ENCODE measurements around the gene E2F1. TPM values are rescaled to one million over a fixed set of nuclear protein-coding genes. Genes with fewer than 3 reads are reported as not detected.

E2F1 gene
- total and polyA plus RNA-seq, 4 donors: 0.10 to 11.0 (median 0.88) TPM

DNA sequence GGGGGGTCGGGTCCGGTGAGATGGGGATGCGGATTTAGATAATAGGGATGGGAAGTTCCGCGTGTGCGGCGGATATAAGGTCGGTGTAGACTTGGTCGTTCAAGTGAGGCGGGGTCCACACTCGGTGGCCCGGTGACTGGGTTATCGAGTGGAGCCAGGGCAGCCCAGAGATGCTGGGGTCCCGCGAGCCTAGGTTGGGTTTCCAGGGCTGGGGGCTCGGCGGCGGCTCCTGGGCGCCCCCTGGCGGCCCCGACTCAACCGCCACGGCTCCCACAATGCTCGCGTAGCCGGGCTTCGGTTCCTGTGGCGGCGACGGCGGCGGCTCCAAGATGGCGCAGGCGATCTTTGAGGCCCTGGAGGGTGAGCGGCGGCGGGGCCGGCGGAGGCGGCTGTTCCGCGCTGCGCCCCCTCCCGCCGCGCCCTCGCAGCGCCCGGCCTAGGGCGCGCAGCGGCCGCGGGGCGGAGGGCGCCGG lies 45.5 kb upstream of the E2F1 start, which contains the start of gene ZNF341 (continued):
- TF ChIP-seq, protein P1, sequence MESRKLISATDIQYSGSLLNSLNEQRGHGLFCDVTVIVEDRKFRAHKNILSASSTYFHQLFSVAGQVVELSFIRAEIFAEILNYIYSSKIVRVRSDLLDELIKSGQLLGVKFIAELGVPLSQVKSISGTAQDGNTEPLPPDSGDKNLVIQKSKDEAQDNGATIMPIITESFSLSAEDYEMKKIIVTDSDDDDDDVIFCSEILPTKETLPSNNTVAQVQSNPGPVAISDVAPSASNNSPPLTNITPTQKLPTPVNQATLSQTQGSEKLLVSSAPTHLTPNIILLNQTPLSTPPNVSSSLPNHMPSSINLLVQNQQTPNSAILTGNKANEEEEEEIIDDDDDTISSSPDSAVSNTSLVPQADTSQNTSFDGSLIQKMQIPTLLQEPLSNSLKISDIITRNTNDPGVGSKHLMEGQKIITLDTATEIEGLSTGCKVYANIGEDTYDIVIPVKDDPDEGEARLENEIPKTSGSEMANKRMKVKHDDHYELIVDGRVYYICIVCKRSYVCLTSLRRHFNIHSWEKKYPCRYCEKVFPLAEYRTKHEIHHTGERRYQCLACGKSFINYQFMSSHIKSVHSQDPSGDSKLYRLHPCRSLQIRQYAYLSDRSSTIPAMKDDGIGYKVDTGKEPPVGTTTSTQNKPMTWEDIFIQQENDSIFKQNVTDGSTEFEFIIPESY (IDR thresholded peaks at IDR 0.05): no peak
- TF ChIP-seq HNF4A (conservative IDR thresholded peaks at IDR 0.05): no peak

DNA sequence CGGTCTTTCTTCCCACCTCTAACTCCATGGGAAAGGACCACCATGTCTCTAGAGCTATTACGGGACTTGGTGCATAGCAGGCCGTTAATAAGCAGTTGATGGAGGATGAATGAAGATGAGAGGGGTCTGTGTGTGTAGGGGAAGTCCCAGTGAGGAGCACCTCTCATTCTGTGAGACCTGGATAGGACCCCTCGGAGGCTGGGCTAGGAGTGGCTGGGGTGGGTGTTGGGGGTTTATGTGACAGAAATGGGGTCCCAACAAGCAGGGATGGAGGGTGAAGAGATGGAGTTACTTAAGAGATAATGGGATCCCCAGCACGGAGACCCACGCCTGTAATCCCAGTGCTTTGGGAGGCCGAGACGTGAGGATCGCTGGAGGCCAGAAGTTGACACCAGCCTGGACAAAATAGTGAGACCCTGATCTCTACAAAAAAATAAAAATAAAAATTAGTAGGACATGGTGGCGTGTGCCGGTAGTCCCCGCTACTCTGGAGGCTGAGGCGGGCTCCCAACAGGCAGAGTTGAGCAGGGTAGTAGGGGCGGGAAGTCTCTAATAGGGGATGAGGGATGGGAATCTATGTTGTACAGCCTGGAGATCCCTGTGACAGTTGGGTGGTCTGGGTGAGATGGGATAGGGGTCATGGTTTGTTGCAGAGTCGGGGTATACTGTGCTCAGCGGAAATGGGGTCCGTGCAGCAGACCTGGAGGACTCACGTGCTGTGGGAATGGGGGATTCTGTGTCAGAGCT lies 44.9 kb upstream of the E2F1 start:
- Histone ChIP-seq H3K4me1 (ENCODE audit: control insufficient read depth in 4 of 4, insufficient read depth in 4 of 4, low read length in 3 of 4) (peaks cover 14 to 26% (median 20%) of the 10 kb centered on the region in 4 donors), H3K27ac (ENCODE audit: low read depth in 1 of 2, low read length in 2 of 2) (peak overlapping the region; percentile 76 to 90), H3K9ac (ENCODE audit: low read depth in 1 of 2, low read length in 2 of 2) (peak overlapping the region; percentile 49 to 60), H3K9me3 (ENCODE audit: control insufficient read depth in 4 of 4, low read length in 3 of 4) (no peaks in the 10 kb centered on the region), H3K27me3 (ENCODE audit: control insufficient read depth in 4 of 4, insufficient read depth in 4 of 4, low read length in 3 of 4) (no peaks in the 10 kb centered on the region), H3K36me3 (ENCODE audit: control insufficient read depth in 4 of 4, insufficient read depth in 3 of 4, low read depth in 1 of 4, low read length in 3 of 4) (no peaks in the 10 kb centered on the region), H3K4me3 (ENCODE audit: low read depth in 1 of 3, low read length in 3 of 3) (peak overlapping the region; percentile 62 to 80 (median 68))
- TF ChIP-seq, protein P1 (IDR thresholded peaks at IDR 0.05): no peak
- TF ChIP-seq JUND (IDR thresholded peaks at IDR 0.05) (no peak), HNF4G (IDR thresholded peaks at IDR 0.05) (no peak), TAF1 (conservative IDR thresholded peaks at IDR 0.05) (no peak), YY1 (IDR thresholded peaks at IDR 0.05) (no peak)
- TF ChIP-seq, protein P2, sequence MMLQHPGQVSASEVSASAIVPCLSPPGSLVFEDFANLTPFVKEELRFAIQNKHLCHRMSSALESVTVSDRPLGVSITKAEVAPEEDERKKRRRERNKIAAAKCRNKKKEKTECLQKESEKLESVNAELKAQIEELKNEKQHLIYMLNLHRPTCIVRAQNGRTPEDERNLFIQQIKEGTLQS (IDR thresholded peaks at IDR 0.05): no peak
- TF ChIP-seq, protein P3, sequence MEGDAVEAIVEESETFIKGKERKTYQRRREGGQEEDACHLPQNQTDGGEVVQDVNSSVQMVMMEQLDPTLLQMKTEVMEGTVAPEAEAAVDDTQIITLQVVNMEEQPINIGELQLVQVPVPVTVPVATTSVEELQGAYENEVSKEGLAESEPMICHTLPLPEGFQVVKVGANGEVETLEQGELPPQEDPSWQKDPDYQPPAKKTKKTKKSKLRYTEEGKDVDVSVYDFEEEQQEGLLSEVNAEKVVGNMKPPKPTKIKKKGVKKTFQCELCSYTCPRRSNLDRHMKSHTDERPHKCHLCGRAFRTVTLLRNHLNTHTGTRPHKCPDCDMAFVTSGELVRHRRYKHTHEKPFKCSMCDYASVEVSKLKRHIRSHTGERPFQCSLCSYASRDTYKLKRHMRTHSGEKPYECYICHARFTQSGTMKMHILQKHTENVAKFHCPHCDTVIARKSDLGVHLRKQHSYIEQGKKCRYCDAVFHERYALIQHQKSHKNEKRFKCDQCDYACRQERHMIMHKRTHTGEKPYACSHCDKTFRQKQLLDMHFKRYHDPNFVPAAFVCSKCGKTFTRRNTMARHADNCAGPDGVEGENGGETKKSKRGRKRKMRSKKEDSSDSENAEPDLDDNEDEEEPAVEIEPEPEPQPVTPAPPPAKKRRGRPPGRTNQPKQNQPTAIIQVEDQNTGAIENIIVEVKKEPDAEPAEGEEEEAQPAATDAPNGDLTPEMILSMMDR (IDR thresholded peaks at IDR 0.05; ENCODE audit: low read depth, low read length, missing input control): no peak
- 83% methylated on average over 18 of the region's 18 CpGs for WGBS
- DNase-seq (ENCODE audit: low spot score): no peak

DNA sequence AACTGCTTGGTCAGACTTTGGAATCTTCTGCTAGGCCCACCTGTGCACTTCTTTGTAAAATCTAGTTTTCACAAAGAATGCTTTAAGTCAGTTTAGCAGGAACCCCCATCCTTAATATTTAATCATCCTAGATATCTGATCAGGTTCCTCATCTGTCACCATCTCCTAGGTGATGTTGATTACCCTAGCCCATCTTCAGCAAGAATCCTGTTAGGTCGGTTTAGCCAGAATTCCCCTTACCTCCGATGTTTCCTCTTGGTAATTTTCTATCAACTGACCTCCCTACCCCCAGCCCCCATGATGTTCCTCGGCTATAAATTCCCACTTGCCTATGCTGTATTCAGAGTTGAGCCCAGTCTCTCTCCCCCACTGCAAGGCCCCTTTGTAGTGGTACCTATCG lies 42.9 kb upstream of the E2F1 start:
- DNase-seq (ENCODE audit: low spot score): no peak
- no peak overlapping the region for H3K27ac ChIP-seq (ENCODE audit: low read depth in 1 of 2, low read length in 2 of 2)
- H3K4me3 ChIP-seq (ENCODE audit: low read depth in 1 of 3, low read length in 3 of 3): no peak overlapping the region
- H3K9me3 ChIP-seq (ENCODE audit: control insufficient read depth in 4 of 4, low read length in 3 of 4): no peaks in the 10 kb centered on the region
- no peak for TF ChIP-seq FOXA2 (IDR thresholded peaks at IDR 0.05)
- TF ChIP-seq RXRA (IDR thresholded peaks at IDR 0.05): no peak
- TF ChIP-seq RAD21 (IDR thresholded peaks at IDR 0.05): no peak
- TF ChIP-seq, protein P4, sequence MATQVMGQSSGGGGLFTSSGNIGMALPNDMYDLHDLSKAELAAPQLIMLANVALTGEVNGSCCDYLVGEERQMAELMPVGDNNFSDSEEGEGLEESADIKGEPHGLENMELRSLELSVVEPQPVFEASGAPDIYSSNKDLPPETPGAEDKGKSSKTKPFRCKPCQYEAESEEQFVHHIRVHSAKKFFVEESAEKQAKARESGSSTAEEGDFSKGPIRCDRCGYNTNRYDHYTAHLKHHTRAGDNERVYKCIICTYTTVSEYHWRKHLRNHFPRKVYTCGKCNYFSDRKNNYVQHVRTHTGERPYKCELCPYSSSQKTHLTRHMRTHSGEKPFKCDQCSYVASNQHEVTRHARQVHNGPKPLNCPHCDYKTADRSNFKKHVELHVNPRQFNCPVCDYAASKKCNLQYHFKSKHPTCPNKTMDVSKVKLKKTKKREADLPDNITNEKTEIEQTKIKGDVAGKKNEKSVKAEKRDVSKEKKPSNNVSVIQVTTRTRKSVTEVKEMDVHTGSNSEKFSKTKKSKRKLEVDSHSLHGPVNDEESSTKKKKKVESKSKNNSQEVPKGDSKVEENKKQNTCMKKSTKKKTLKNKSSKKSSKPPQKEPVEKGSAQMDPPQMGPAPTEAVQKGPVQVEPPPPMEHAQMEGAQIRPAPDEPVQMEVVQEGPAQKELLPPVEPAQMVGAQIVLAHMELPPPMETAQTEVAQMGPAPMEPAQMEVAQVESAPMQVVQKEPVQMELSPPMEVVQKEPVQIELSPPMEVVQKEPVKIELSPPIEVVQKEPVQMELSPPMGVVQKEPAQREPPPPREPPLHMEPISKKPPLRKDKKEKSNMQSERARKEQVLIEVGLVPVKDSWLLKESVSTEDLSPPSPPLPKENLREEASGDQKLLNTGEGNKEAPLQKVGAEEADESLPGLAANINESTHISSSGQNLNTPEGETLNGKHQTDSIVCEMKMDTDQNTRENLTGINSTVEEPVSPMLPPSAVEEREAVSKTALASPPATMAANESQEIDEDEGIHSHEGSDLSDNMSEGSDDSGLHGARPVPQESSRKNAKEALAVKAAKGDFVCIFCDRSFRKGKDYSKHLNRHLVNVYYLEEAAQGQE (IDR thresholded peaks at IDR 0.05): no peak
- TF ChIP-seq, protein P3 (IDR thresholded peaks at IDR 0.05; ENCODE audit: low read depth, low read length, missing input control): no peak
- no peak for TF ChIP-seq YY1 (IDR thresholded peaks at IDR 0.05)
- TF ChIP-seq, protein P1 (IDR thresholded peaks at IDR 0.05): no peak
- H3K9ac ChIP-seq (ENCODE audit: low read depth in 1 of 2, low read length in 2 of 2): no peak overlapping the region
- H3K4me1 ChIP-seq (ENCODE audit: control insufficient read depth in 4 of 4, insufficient read depth in 4 of 4, low read length in 3 of 4): peaks cover 12 to 30% (median 21%) of the 10 kb centered on the region in 4 donors
- WGBS: 85% methylated on average over 4 of the region's 4 CpGs
- H3K27me3 ChIP-seq (ENCODE audit: control insufficient read depth in 4 of 4, insufficient read depth in 4 of 4, low read length in 3 of 4): no peaks in the 10 kb centered on the region
- H3K36me3 ChIP-seq (ENCODE audit: control insufficient read depth in 4 of 4, insufficient read depth in 3 of 4, low read depth in 1 of 4, low read length in 3 of 4): no peaks in the 10 kb centered on the region
